Activated CD4-positive, alpha-beta T cell treated with anti-CD3 and anti-CD28 coated beads for 4 hours (primary cell): Measurements from ENCODE around the gene UXT.
"Not testable (repeated sequence)": the region's sequence is repeated elsewhere in the genome, so short reads cannot be mapped to it uniquely, and the experiment has no call there.

Source experiments
- DNase-seq, 2 donors: peaks; one replicate each; pipeline ENCODE4 v3.0.0-alpha.2; 2020

The UXT gene, protein sequence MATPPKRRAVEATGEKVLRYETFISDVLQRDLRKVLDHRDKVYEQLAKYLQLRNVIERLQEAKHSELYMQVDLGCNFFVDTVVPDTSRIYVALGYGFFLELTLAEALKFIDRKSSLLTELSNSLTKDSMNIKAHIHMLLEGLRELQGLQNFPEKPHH

GRCh38 chrX:47658684-47659420 is at the start of gene UXT:
TSS of gene UXT (minus strand) at chrX:47659180. CDS start at chrX:47658927, 253 bp downstream.
- peak; percentile 88 to 91 for DNase-seq

DNA sequence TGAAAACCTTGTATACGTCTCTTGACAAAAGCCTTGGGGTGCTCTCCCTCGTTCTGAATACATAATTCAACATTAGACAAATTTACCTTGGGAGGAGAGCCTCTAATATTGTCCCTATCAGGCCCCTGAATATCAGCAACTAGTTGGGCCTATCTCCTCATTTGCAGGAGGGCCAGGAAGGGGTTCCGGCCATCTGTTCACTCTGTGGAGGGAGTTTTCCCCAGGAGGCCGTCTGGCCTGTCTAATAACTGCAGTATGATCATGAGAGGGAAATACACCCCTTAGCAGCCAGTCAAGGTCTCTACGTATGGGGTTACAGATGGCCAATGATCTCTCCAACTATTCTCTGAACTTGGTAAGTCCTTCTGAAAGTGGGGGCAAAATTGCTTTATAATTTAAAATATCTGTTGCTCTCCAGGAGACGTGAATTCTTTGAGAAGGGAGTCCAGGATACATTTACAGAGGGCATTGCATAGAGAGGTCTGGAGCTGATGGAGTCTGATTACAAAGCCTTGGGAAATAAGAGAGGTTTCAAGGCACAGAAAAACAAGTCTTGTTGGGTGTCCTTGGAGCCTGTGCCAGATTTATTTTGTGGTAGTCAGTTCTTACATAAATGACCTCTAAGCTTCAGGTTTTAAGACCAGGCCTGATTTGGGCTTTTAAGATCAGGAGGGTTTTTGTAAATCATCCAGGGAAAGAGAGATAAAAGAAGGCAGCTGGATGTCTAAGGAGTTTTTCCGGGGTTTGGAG is 48.2 kb upstream of the UXT start:
- DNase-seq = no peak

GRCh38 chrX:47706575-47706974 is 47.6 kb upstream of the UXT start:
- no peak for DNase-seq

DNA sequence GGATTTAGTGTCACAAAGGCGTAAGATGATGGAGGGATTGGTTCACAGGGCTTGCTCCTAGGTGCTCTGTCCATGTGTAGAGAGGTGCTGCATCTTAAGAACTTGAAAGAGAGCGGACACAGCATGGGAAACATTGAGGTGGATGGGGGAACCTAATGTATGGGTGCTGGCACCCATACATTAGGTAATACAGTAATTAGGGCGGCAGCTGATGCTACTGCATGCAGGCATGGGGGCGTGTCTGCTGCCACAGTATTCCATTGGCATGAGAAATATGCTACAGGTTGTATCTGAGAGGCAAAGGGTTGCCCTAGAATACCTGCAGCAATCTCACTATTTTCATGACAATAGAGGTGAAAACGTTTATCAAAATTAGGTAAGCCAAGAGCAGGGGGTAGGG is 45.8 kb upstream of the UXT start:
- no peak for DNase-seq

DNA sequence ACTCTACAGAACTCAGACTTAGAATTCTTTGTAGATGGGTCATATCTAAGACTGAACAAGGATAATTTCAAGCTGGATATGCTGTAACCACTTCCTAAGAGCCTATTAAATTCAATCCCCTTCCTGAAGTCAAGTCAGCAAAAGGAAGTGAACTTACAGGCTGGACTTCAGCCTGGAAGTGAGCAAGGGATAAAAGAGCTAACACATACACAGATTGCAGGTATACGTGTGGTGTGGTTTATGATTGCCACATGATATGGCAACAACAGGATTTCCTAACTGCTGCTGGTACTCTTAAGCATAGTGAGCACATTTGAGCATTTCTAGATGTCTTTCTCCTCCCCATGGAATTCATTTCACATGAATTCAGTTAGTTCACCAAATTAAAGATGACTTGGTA is 38.2 kb upstream of the UXT start:
- no peak for DNase-seq

DNA sequence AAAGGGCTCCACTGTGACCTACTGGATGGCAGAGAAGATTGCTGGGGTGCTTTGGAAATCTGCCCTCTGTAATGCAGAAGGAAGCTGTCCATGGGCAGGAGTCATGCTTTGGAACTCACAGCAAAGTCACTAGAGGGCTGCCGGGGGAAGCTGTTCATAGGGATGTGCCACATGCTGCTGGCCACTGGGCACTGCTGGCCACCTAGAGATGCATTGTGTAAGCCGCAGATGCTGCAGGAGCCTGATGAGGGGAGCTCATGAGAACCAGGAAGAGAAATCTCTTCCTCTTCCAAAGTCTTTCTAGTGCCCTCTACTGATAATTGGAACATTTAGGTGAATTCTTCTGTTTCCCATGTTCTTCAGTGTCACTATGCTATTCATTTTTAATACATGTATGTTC is 31.2 kb upstream of the UXT start:
- DNase-seq = no peak

GRCh38 chrX:47687263-47687662 is 28.3 kb upstream of the UXT start:
- no peak for DNase-seq

GRCh38 chrX:47683829-47684205 is 24.8 kb upstream of the UXT start:
- DNase-seq = no peak

- no peak for DNase-seq
These were observed 24.3 kb upstream of the UXT start for GRCh38 chrX:47683184-47683828.

DNA sequence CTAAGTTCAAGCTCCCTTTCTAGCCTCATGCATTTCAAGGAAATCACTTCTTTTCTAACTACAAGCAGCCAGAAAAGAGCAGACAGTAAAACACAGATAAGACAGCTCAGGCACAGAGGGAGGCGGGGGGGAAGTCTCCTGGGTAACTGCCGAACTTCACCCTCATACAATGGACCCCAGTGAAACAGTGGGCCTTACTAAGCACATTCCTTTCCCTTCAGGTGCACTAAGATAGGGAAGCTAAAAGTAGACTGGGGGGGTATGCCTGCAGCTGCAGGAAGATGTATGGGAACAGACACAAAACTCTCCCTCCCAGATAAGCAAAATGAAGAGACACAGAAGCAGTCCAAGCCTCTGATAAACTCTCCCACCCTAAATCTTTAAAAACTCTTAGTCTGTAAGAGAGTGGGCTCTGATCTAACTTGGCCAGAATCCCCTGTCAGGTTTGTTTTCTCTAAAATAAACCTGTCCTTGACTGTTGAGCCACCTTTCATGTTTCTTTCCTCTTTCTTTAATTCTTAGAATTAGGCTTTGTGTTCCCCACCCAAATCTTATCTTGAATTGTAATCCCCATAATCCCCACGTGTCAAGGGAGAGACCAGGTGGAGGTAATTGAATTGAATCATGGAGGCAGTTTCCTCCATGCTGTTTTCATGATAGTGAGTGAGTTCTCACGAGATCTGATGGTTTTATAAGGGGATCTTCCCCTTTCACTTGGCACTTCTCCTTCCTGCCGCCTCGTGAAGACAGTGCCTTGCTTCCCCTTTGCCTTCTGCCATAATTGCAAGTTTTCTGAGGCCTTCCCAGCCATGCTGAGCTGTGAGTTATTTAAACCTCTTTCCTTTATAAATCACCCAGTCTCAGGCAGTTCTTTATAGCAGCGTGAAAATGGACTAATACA is 17.2 kb upstream of the UXT start:
- DNase-seq = not testable (repeated sequence)

GRCh38 chrX:47674776-47675175 is 15.8 kb upstream of the UXT start:
- no peak for DNase-seq

GRCh38 chrX:47665797-47666196 is 6.8 kb upstream of the UXT start:
- not testable (repeated sequence) for DNase-seq

DNA sequence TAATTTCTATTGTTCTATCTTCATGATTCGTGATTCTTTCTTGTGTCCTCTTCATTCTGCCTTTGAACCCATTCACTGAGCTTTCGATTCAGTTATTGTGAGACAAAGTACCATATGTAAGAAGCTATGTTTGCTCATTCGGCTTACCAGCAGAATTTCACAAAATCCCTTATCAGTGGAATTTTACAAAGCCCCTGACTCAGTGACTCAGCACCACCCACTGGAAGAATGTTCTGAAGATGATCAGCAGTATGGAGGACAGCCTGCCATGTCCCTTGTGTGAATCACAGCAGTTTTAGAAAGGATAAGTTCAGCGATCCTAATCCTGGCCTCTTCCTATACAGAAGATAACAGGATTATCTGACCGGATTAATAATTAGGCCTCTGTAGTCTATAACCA is 5.8 kb upstream of the UXT start:
- DNase-seq = no peak

DNA sequence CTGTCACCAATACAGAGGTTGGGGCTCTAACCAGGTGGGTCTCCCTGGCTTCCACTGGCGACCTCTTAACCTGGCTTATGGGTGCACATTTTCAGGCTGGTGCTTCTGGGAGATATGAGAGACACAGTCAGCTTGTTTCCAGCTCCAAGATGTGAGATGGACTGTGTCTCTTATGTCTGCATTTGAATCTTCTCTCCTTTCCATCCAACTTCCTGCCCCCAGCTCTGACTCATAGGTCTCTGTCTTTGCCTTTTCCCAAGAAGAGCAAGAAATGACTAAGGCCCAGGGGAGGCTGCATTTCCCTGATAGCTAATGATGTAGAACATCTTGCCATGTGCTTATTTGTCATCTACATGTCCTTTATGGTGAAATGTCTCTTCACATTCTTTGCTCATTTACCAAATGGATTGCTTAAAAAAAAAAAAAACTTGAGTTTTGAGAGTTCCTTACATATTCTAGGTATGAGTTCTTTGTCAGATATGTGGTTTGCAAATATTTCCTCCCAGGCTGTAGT is 3.2 kb upstream of the UXT start:
- peak; percentile 12 to 29 for DNase-seq

- no peak for DNase-seq
These were observed 2.6 kb upstream of the UXT start for GRCh38 chrX:47661539-47661938.

DNA sequence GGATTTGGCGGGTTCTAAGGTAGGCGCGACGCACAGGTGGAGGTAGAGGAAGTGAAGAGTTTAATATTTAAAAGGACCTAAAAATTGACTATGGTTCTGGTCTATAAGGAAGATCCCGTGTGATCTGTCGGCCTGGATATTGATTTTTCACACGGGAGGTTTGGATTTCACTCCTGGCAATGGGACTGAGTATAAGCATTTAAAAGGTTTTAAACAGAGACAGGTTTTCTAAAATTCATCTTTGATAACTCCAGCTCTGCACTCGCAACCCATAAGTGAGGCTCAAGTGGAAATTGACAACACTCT is 394 bp upstream of the UXT start:
- no peak for DNase-seq

DNA sequence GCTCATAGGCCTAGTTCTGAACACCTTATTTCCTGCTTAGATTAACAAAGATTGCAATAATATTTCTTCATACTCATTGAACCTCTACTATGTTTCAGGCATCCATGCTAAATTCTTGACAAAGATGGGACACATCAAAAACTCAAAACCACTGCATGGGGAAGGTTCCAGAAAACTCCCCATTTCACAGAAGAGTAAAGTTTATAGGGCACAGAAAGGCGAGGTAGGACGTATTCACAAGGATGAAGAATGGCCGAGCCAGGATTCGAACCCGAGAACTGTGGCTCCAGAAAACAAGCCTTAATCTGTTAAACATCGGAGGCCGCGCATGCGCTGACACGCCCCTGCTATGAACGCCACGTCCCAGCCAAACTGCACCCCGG is 688 bp downstream of the UXT start:
- no peak for DNase-seq

DNA sequence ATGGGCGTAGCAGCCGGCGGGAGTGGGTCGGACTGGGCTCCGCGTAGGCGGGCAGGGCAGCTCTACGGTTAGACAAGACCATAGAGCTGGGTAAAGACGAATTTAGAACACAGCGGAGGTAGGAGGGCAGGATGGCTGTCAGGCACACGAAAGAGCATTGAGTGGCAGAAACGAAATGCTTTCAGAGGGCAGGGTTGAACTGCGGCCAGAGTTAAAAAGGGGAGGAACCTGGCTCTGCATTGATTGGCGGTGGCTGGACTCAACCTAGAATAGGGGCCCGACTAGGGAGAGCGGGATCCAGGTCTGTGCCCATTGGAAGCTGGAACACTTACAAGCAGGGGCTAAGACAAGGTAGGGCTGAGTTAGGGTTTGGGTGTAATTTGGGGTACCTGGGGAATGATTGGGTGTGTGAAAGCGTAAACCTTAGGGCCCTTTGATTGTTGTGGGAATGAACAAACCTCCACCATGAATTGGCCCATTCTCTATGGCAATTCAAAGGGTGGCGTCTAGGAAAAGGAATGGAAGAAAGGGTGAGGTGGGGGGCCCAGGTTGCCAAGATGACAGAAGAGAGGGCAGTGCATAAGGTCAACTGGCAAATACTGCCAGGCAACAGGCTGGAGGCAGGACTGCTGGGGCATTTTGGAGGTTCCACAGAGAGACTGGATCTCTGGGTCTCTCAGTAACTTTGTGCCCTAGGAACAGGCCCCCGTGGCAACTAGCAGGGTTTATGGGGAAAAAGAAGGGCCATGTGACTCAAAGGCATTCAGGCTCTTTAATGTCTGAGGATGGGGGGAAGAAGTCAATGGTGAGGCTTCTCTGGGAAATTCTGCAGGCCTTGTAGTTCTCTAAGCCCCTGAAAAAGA is 7.7 kb downstream of the UXT start:
- no peak for DNase-seq

DNA sequence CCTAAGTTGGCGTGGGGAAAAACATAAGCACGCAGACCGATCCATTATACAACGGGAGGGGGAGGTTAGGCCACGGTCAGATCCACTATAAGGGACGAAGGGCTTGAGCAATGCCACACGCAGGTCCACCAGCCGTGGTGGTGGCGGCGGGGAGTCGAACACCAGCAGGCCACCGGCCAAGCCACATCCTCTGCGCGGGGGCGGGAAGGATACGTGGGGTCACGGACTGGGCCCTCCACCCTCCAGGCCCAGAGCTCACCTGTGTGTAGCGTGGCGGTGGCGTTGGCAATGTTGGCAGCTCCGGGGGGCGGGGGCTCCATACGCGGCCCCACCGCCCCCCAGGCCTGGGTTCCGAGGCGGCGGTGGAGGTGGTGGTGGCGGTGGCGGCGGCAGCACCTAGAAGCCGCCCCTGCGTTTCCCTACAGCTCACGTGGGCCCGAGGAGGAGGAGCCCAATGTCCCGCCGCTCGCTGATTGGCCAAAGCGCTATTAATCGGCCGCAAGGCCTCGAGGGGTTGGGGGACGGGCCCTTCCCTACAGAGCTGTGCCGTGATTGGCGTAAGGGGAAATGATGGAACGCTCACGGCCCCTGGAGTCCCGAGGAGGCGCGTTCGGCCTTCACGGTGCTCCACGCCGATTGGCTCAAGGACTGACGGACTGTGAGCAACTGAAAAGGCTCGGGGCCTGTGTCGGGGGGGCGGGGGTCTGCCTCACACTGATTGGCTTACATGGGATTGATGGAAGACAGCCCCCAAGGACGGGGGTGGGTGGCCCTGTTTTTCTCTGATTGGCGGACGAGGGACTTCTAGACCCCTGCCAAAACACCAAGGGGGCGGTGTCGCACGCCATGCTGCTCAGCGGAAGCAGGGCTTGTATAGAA is 8.6 kb downstream of the UXT start, which contains the start of gene ELK1:
TSS of gene ELK1 (minus strand) at position 400 of the 879 bp plus-strand sequence. CDS start 9,122 bp downstream, outside the sequence.
- DNase-seq = peak; percentile 80 to 86

DNA sequence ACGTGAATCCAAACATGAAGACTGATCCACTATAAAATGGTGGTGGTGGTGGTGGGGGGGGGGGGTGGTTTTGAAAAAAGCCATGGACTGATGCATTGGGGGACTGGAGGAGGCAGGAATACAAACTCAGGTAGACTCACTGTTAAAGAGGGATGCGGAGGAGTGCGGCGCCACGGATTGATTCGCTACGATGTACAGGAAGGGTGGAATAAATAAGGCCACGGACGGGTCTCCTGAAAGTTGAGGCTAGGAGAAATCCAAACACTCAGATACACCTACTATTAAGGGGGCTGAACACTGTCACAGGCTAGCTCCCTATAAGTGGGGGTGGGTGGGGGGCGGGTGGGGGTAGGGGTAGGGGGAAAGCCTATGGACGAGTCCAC is 9.2 kb downstream of the UXT start:
- no peak for DNase-seq
